GM18909 (cell line): ENCODE data around the gene LTBP1.

ENCODE experiments used
- ATAC-seq: cut with Tn5 transposase; IDR thresholded peaks from one replicate; pipeline ENCODE4 v1.9.1; 2021; ENCODE audit warnings: mild to moderate bottlenecking; ENCODE audit not compliant: unreplicated experiment, poor library complexity

LTBP1 gene

DNA sequence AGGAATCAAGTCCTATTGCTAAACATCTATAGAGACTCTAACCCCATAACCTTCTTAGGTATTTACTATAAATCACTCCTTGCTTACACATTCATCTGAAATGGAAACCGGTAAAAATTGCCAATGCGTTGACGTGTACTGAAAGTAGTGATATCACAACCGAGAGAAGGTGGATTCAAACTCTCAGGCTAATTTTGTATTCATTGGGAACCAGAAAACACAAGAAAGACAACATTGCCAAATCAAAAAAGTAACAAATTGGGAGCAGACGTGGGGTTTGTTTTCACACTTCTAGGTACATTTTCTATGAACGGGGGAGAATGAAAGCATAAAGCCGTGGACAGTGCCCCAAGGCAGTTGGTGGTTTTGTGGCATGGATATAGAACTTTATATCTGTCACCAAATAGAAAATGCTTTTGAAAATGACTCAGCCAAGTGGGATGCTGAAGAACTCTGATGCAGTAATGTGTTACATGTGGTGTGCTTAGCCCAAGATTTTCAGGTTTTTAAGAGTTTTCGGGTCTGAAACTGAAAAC is 374.6 kb downstream of the LTBP1 start:
- peak; percentile 57 for ATAC-seq

DNA sequence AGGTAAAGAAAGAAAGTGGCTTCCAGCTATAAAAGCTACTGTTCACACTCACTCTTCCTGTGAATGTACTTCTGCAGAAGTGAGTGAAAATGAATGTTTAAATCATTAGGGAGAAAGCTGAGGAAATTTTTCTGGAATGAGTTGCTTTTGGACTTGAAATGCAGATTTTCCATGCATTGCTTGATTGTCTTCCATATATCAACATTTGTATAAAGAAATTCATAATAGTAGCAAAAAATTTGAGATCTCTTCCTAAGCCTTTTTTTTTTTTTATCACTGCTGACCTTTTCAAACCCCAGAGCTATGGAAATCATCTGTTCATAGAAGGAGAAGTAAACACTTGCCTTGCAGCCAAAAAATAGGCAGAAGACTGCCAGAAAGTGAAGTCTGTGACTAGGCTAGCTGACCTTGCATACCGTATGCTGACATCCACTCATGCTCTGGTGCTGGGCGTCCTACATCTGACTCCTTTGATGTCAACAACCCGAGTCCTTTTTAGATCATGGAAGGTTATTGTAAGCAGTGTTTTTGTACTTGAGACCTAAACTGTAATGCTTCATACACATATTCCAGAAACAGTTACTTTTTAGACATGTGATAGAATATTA is 375.2 kb downstream of the LTBP1 start:
- no peak for ATAC-seq

- ATAC-seq, result peak; percentile 43
Observed at GRCh38 chr2:33322612-33323011, 375.9 kb downstream of the LTBP1 start.

GRCh38 chr2:33323957-33324356 is 377.2 kb downstream of the LTBP1 start:
- no peak for ATAC-seq

DNA sequence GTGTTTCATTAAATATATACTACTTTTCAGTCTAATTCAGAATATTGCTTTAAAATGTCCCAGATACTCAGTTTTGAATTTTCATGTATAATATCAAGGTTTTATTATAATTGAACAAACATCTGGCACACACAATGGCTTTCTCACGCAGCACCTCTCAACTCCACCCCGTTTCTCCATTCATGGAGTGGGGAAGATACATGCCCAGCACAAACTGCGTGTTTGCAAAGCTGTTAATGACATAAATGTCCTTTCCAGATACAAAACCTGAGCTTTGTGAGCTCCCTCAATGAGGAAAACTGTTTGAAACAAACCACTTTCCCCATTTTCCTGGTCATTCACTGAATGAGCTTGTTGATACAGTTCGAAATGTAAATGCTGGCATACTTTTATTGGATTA is 379.3 kb downstream of the LTBP1 start:
- ATAC-seq, result no peak

- ATAC-seq, result no peak
Observed at GRCh38 chr2:33333433-33333832, 386.7 kb downstream of the LTBP1 start.

DNA sequence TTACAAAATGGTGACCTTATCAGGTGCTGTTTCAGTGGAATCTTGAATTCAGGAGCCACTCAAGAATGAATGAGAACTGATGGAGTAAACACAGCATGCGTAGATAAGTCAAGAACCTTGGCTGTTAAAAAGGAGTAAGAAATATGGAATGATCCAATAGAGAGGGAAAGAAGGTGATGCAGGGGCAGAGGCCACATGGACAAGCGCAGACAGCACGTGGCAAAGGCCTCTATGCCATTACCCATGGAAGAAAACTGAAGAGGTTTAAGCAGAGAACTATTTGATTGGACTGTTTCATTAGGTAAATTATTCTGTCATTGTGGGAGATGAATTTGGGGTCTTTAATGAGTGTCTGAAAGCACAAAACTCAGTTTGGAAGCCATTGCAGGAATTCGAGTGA is 387.3 kb downstream of the LTBP1 start:
- no peak for ATAC-seq

- ATAC-seq, result no peak
Observed at GRCh38 chr2:33335516-33335915, 388.8 kb downstream of the LTBP1 start.

GRCh38 chr2:33336036-33336625 is 389.4 kb downstream of the LTBP1 start:
- peak; percentile 87 for ATAC-seq

GRCh38 chr2:33337385-33337960 is 390.7 kb downstream of the LTBP1 start:
- no peak for ATAC-seq

DNA sequence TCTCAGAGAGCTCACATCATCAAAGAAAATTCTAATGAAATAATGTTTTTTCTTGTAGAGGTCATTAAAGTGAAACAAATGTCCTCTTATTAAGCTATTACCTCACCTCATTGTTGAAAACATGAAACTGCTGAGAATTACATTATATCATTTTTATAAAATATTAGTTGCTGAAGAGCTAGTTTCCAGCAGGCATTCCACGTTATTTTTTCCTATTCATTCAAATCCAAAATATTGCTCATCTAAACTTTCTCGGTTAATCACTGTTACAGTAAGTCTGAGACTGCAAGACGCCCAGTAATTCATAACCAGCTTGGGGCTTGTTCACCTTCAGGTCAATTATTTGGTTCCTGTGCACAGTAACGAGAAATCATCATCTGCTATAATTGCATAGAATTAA is 391.2 kb downstream of the LTBP1 start:
- no peak for ATAC-seq

DNA sequence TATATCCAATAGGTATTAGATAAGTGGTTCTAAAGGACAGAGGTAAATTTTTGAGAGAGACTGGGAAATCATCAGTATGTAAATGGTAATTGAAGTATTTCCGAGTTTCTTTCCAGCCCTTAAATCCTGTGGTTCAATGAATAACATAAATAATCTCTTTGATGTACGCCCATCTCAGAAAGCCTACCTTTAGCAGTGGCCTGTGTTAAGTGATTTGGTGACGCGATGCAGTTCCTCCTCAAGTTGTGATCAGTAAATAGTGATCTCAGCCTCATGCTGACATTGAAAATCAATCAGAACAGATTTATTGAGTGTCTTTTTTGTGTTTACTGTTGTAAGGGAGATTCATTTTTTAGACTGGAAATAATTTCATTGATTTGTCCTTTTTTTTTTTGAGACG is 392.5 kb downstream of the LTBP1 start:
- ATAC-seq, result no peak

- no peak for ATAC-seq
Observed at GRCh38 chr2:33340280-33340679, 393.5 kb downstream of the LTBP1 start.

DNA sequence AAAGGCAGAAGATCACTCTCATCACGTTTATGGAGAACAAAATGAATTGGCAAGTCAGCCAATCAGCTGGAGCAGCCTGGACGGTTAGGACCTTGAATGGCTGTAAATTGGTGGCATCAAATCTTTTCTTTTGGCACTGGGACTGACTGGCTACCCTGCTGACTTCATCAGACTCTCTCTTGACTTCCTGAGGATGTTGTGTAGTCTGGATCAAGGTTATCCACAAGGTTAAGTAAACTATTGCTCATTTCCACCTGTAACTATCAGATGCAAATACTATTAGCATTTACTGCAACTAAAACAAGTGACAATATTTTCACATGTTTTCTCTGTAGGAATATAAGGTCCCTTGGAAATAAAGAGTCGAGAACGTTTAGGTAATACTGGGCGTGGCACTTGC is 395.4 kb downstream of the LTBP1 start:
- no peak for ATAC-seq

DNA sequence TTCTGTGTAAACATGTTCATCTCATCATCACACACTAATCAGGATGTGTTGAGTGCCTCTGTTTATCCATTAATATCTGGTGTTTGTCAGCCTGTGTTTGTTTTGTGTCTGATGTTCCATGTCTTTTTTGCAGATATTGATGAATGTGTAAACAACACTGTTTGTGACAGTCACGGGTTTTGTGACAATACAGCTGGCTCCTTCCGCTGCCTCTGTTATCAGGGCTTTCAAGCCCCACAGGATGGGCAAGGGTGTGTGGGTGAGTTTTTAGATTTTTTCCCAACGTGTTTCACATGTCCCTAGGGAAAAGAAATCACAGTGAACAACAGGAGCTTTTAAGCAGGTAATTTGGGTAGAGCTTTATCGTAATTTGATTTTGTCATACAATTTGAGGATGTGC is 396.0 kb downstream of the LTBP1 start:
- no peak for ATAC-seq

DNA sequence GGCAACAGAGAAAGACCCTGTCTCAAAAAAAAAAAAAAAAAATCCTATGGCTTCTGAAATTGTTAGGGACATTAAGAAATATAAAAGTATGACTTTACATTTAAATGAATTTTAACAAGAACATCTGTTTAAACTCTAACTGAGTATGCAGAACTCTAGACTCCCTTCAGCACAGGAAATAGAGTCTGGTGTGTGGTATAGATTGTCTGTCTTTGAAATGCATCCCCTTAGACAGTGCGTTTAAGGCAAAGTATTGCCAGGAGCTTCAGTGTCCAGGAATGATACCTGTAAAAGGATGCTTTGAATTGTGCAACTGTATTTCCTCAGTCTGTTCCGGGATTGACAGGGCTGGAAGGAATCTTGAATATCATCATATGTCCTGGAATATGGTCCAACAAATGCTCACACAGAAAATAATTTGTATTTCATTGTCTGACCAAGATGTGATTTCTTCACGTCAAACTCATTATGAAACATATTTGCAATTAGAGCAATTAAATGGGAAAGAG is 396.7 kb downstream of the LTBP1 start:
- no peak for ATAC-seq

DNA sequence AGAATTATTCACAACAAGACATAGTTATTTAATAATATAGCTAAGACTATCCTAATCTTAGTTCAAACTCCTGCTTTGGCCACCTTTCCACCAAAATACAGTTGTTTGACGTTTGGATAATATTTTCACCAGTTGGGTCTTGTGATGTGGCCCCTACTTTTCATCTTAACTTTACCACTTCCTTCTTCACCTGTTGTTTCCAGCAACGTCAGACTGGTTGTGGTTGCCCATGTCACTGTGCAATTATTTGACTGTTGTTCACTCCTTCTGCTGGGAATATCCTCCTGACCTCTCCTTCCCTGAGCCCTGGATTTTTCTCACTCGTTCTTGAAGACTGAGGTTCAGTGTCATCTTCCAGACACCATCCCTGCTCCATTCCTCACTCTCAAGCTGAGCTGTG is 397.5 kb downstream of the LTBP1 start:
- no peak for ATAC-seq

GRCh38 chr2:33347856-33348255 is 401.1 kb downstream of the LTBP1 start:
- ATAC-seq, result no peak

GRCh38 chr2:33350632-33351031 is 403.9 kb downstream of the LTBP1 start:
- no peak for ATAC-seq

DNA sequence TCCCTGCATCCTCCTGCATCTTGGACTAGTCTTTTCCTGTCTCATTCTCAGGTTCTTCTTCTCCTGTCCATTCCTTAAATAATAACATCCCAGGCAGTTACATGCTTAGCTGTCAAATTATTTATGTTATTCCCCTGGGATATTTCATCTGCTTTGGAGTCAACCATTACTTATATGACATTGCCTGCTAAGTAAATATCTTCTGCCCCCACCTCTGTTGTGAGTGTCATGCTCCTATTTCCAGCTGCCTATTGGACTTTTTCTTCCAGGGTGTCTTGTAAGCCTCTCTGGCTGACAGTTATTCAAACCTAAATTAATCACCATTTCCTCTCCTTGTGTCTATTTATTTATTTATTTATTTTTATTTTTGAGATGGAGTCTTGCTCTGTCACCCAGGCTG is 405.0 kb downstream of the LTBP1 start:
- no peak for ATAC-seq

DNA sequence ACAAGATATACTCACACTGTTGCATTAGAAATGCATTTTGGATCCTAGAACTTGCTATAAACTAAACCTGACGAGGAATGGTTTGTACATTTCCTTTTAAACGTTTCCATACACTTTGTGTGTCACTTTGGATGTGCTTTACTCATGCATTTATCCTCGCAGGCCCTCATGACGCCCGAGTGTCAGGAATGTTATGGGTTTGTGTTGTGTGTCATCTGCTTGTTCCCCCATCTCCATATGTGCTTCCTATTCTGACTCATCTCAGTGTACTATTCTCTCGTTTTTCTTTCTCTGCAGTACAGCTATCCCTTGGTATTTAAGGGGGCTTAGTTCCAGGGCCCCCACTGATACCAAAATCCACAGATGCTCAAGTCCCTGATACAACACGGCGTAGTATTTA is 408.2 kb downstream of the LTBP1 start:
- ATAC-seq, result no peak

GRCh38 chr2:33358878-33359277 is 412.1 kb downstream of the LTBP1 start:
- ATAC-seq, result no peak
